BE2C (cell line): ENCODE measurements around the gene ZBTB49.

ENCODE experiments used
- DNase-seq: peaks from one replicate; pipeline ENCODE4 v3.0.0-alpha.2; 2020
- H3K27me3 ChIP-seq: fragments of 250-450 bp; sonication (Bioruptor Pico); 2 replicates; pipeline ENCODE4 v1.5.1; 2020; ENCODE audit warnings: mild to moderate bottlenecking
- H3K36me3 ChIP-seq: fragments of 250-450 bp; sonication (Bioruptor Pico); 2 replicates; pipeline ENCODE4 v1.5.1; 2020; ENCODE audit warnings: mild to moderate bottlenecking
- H3K4me1 ChIP-seq: fragments of 250-450 bp; sonication (Bioruptor Pico); 2 replicates; pipeline ENCODE4 v1.5.1; 2020
- H3K4me3 ChIP-seq: 2 replicates; pipeline ENCODE4 v1.5.1; 2011; ENCODE audit warnings: low read depth, low read length
- H3K9me3 ChIP-seq: fragments of 250-450 bp; sonication (Bioruptor Pico); 2 replicates; pipeline ENCODE4 v1.5.1; 2020
- CTCF ChIP-seq: IDR thresholded peaks from 2 replicates; pipeline ENCODE4 v1.5.1; 2012; ENCODE audit warnings: mild to moderate bottlenecking, low read depth, low read length

The ZBTB49 gene

GRCh38 chr4:4362991-4363697 is 73.1 kb downstream of the ZBTB49 start:
- Histone ChIP-seq H3K36me3 (no peaks in the 10 kb centered on the region), H3K9me3 (no peaks in the 10 kb centered on the region), H3K4me3 (no peak overlapping the region), H3K27me3 (no peaks in the 10 kb centered on the region), H3K4me1 (no peaks in the 10 kb centered on the region)
- TF ChIP-seq CTCF, result no peak
- no peak for DNase-seq

- no peaks in the 10 kb centered on the region for H3K9me3 ChIP-seq
- no peak for DNase-seq
- H3K36me3 ChIP-seq, result no peaks in the 10 kb centered on the region
- no peak for TF ChIP-seq CTCF
- no peaks in the 10 kb centered on the region for H3K4me1 ChIP-seq
- H3K27me3 ChIP-seq, result no peaks in the 10 kb centered on the region
- no peak overlapping the region for H3K4me3 ChIP-seq
Observed at GRCh38 chr4:4364061-4364460, 74.0 kb downstream of the ZBTB49 start.

GRCh38 chr4:4364486-4365208 is 74.6 kb downstream of the ZBTB49 start:
- DNase-seq, result no peak
- H3K4me3 ChIP-seq, result no peak overlapping the region
- no peaks in the 10 kb centered on the region for H3K36me3 ChIP-seq
- no peak for TF ChIP-seq CTCF
- H3K9me3 ChIP-seq, result no peaks in the 10 kb centered on the region
- no peaks in the 10 kb centered on the region for H3K27me3 ChIP-seq
- no peaks in the 10 kb centered on the region for H3K4me1 ChIP-seq

GRCh38 chr4:4368809-4369580 is 78.9 kb downstream of the ZBTB49 start:
- Histone ChIP-seq H3K9me3 (no peaks in the 10 kb centered on the region), H3K27me3 (no peaks in the 10 kb centered on the region), H3K36me3 (no peaks in the 10 kb centered on the region), H3K4me3 (no peak overlapping the region), H3K4me1 (no peaks in the 10 kb centered on the region)
- no peak for TF ChIP-seq CTCF
- DNase-seq, result no peak
